ENCODE results near the gene MYBPH.

Gene MYBPH

DNA sequence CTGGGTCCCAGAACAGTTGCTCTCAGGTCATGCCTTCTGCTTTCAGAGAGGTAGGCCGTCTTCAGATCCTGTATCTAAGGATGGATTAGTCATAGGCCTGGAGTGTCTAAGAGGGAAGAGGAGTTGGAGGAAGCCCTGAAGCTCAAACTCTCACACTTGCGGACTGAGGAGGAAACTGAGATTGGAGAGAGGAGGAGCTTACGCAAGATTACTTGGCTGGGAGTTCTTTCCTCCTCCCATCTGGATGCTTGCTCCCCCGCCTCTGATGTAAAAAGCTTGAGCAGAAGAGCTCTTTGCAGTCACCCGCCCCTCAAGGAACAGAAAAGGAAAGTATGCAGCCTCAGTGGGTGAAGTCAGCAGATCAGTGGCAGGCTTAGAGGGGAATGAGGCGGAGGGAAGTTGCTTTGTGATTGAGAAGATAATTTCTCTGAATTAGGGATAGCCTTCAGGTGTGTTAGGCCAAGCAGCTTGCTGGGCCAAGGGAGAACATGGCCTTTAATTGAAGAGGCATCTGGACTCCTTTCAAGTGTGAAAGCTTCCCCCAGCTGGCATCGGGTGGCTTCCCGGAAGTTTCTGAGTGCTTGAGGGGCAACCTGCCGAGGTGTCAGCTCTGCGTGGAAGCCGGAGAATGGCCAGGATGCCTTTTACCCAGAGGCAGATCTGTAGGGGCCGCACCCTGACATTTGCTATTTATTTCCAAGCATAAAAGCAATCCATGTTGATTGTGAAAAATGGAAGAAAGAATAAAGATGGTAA is 41.5 kb downstream of the MYBPH start:
- H3K4me3 Mint-ChIP-seq: no peak overlapping the region
- H3K36me3 Mint-ChIP-seq (ENCODE audit: low read depth): no peaks in the 10 kb centered on the region
- peaks cover 25% of the 10 kb centered on the region for H3K27me3 Mint-ChIP-seq (ENCODE audit: low read depth)
- peaks cover 5% of the 10 kb centered on the region for H3K4me1 Mint-ChIP-seq (ENCODE audit: low read depth)
- H3K9me3 Mint-ChIP-seq: no peaks in the 10 kb centered on the region
- H3K27ac Mint-ChIP-seq: no peak overlapping the region

DNA sequence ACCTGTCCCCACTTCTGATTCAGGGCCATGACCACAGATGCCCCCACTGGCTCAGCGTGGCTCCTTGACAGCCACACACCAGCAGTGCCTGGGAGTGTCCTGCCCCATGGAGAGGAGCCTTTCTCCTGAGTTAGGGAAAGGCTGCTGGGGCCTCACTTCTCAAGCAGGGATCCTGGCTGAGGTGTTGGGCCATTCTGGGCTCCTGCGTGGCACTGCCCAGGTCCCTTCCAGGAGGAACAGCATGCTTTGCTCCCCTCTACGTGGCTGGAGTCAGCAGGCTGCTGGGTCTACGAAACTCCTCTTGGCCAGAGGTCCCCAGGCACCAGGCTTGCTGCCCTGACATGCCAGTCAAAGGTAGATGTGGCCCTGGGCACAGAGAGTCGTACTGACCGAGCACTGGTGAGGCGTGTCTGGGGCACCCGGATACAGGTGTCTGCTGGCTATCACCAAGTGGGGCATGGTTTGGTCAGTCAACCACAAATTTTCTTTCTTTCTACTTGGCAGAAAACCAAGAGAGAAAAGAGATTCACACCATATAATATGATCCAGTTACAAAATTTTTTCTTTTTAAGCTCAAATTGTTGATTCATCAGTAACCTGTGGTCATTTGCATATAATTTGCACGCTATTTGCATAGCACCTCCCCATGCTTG is 44.0 kb downstream of the MYBPH start:
- Mint-ChIP-seq H3K27ac (no peak overlapping the region), H3K27me3 (ENCODE audit: low read depth) (peaks cover 39% of the 10 kb centered on the region), H3K4me1 (ENCODE audit: low read depth) (peaks cover 5% of the 10 kb centered on the region), H3K9me3 (no peaks in the 10 kb centered on the region), H3K4me3 (no peak overlapping the region), H3K36me3 (ENCODE audit: low read depth) (no peaks in the 10 kb centered on the region)

DNA sequence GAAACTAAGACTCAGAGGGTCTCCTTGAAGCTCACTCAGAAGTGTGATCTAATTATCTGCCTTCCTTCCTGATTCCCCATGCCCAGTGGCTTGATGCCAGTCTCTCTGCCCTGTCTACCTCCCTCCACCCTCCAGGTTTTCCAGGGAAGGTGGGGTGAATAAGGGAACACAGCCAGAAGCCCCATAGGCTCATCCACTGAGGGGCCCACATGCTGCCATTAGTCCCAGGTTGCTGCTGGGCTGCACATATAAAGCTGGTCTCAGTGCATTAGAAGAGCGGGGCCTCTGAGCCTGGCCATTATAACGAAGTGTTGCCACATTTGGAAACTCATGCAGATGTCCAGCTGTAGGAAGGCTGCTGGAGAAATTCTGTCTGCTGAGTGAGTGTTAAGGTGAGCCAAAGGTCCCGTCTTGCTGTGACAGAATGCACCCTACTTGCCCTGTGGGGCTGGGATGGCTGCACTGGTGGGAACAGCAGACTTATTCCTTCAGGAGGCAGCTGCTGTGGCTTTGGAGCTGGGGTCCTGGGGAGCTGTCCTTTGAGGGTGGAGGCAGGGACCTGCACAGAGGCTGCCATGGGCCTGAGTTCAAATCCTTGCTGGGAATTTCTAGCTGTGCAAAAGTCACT is 45.2 kb downstream of the MYBPH start:
- Mint-ChIP-seq H3K4me3 (no peak overlapping the region), H3K27me3 (ENCODE audit: low read depth) (peaks cover 44% of the 10 kb centered on the region)

DNA sequence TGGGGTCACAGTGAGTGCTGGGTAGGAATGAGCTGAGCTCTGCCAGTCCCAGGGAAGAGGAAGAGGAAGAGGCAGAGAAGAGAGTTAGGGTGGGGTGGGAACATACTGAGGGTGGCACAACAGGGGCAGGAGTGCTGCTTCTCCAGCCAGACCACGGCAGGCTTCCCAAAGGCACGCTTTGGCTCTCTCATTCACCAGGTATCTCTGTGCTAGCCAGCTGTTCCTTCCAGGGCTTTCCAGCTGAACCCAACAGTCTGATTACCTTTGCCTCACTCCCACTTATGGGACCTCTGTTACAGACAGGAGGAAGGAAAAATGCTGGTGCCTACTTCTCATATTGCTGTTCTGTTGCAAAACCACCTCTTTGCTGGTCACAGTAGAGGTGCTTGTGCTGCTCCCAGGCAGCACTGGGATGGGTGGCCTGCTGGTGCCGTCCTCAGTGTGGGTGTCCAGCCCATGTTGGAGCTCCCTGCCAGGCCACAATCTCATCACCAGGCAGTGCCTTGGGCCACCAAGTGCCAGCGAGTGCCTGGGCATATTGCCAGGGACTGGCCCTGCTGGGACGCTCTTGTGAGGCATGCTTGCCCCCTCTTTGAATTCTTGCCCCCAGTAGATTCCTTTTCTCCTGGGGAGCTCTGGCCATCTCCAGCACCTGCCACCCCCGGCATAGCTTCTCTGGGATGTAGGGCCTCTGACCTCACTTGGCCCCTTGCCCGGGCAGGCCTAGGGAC is 46.0 kb downstream of the MYBPH start:
- Mint-ChIP-seq H3K4me3 (no peak overlapping the region), H3K4me1 (ENCODE audit: low read depth) (no peaks in the 10 kb centered on the region), H3K27ac (no peak overlapping the region), H3K36me3 (ENCODE audit: low read depth) (no peaks in the 10 kb centered on the region), H3K9me3 (no peaks in the 10 kb centered on the region), H3K27me3 (ENCODE audit: low read depth) (peaks cover 52% of the 10 kb centered on the region)

More for the DNA sequence above, 45.2 kb downstream of the MYBPH start:
- Mint-ChIP-seq H3K27ac (no peak overlapping the region), H3K9me3 (no peaks in the 10 kb centered on the region), H3K36me3 (ENCODE audit: low read depth) (no peaks in the 10 kb centered on the region), H3K4me1 (ENCODE audit: low read depth) (no peaks in the 10 kb centered on the region)

DNA sequence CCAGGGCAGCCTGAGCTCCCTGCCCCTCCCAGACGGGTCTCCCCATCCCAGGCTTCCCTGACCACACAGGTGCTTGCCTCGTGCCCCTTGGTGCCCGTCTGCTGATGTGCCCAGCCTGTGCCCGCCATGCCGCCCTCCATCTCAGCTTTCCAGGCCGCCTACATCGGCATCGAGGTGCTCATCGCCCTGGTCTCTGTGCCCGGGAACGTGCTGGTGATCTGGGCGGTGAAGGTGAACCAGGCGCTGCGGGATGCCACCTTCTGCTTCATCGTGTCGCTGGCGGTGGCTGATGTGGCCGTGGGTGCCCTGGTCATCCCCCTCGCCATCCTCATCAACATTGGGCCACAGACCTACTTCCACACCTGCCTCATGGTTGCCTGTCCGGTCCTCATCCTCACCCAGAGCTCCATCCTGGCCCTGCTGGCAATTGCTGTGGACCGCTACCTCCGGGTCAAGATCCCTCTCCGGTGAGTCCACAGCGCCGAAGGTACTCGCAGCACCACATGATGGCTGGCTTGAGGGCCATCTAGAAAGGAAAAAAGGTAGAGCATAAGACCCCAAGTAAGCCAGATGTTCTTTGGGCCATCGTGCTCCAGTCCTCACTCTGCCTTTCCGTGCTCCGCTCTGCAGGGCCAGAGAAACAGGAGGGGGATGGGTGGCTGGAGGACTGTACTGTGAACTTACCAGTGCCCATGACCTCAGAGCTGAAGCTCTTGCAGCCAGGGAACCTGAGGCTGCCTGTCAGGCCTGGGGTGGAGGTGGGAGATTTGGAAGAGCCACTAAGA is 46.7 kb downstream of the MYBPH start:
- Mint-ChIP-seq H3K27me3 (ENCODE audit: low read depth) (peaks cover 56% of the 10 kb centered on the region), H3K36me3 (ENCODE audit: low read depth) (no peaks in the 10 kb centered on the region), H3K9me3 (no peaks in the 10 kb centered on the region), H3K4me1 (ENCODE audit: low read depth) (no peaks in the 10 kb centered on the region), H3K27ac (no peak overlapping the region), H3K4me3 (no peak overlapping the region)

DNA sequence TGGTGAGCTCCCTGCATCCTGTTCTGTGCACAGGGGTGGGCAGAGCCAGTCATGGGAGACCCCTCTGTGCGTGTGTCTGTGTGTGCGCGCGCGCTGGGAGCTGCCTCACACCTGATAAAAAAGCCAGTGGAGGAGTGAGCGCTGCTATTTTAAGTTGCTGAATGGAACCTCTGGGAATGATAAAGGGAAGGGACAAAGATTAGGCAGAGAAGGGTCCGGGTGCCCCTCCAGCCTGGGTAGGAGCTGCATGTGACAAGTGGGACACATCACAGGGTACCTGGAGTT is 47.3 kb downstream of the MYBPH start:
- Mint-ChIP-seq H3K27ac (no peak overlapping the region), H3K4me3 (no peak overlapping the region), H3K27me3 (ENCODE audit: low read depth) (peaks cover 59% of the 10 kb centered on the region), H3K36me3 (ENCODE audit: low read depth) (no peaks in the 10 kb centered on the region), H3K9me3 (no peaks in the 10 kb centered on the region), H3K4me1 (ENCODE audit: low read depth) (no peaks in the 10 kb centered on the region)

DNA sequence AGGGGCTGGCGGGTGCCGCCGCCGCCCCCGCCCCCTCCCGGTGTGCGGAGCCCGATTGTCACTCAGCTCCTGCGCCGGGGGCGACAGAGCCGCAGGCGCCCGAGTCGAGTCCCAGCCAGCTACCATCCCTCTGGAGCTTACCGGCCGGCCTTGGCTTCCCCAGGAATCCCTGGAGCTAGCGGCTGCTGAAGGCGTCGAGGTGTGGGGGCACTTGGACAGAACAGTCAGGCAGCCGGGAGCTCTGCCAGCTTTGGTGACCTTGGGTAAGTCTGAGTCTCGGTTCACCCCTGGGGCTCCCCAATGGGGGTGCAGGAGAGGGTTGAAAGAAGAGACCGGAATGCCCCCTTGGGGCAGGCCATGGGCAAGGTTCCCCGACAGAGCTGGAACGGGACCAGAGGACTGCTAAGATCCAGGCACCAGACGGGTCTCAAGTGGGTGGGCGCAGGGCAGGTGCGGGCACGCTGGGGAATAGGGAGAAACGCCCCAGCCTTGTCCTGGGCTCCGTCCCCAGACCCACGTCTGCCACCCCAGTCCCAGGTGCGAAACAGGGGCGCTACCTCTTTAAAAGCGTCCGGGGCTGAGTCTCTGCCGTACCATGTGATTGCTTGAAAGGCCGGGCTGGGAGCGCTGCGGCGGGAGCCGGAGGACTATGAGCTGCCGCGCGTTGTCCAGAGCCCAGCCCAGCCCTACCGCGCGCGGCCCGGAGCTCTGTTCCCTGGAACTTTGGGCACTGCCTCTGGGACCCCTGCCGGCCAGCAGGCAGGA is 47.8 kb downstream of the MYBPH start, which contains the start of gene ADORA1:
TSS of gene ADORA1 (plus strand) at position 61 of the 765 bp plus-strand sequence. CDS start 1,116 bp downstream, outside the sequence.
- Mint-ChIP-seq H3K27ac (no peak within 1 kb of the TSS), H3K27me3 (ENCODE audit: low read depth) (peaks cover 59% of the 10 kb centered on the region), H3K4me3 (peak within 1 kb of the TSS; percentile 52), H3K36me3 (ENCODE audit: low read depth) (no peaks in the 10 kb centered on the region), H3K9me3 (no peaks in the 10 kb centered on the region), H3K4me1 (ENCODE audit: low read depth) (no peaks in the 10 kb centered on the region)

DNA sequence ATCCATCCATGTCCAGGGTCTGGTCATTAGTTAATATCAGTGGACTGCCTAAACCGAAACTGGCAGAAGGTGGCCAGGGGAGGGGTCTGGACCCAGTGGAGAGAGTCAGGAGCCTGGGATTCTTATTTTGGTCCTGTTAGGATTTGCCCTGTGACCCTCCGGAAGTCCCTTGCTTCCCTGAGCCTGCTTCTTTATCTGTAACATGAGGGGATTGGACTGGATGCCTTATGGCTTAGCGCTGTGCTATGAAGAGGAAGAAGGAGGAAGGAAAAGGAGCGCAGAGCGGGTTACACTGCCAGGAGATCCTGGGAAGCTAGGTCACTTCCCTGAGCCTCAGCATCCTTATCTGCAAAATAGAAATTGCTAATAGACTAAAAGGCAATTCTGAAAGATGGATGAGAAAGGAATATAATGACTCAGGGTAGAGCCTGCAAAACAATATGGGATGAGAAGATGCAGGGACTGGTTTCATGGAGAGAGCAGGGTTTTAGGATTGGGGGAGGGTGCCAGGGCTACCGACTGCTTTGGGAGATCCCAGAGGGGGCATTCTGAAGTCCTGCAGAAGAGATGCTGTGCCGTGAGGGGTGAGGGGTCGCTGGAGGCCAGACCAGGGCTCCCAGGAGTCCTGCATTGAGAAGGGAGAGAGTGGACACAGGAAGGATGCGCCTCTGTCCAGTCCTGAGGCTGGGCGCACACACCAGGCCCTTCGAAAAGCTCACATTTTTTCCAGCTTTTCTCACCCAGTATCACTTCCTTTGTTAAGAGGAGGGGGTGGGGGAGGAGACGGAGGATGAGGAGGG is 48.6 kb downstream of the MYBPH start:
- no peak overlapping the region for H3K27ac Mint-ChIP-seq
- peak overlapping the region; percentile 52 for H3K4me3 Mint-ChIP-seq

DNA sequence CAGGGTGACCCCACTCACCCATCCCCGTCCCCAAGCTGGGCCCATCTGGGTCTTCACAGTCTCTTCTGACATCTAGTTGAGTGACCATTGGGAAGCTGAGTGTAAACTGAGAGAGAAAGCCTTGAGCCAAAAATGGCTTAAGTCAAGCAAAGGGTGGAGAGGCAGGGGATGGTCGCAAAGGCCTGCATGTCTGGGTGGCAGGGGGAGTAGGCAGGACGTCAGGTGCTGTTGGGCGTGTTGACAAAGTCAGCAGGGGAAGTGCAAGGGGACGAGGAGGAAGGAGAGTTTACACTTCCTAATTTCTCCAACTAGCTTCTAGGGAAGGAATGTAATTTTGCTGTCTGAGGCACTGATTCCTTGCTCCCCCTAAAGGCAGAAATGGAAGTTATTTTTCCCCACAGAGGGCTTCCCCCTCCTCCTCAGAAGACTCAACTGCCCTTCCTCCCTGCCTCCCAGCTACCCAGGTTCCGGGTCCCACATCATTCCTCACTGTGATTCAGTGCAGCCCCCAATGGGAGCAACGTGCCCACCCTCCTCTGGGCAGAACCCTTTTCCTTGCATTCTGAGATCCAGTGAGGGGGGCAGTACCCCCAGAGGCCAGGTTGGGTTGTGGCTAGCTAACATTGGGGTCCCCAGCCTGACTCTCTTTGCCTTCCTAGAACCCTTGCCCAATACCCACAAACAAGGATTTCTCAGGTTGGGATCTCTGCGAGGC is 49.3 kb downstream of the MYBPH start:
- Mint-ChIP-seq H3K27me3 (ENCODE audit: low read depth) (peaks cover 66% of the 10 kb centered on the region), H3K4me3 (no peak overlapping the region), H3K27ac (no peak overlapping the region), H3K36me3 (ENCODE audit: low read depth) (no peaks in the 10 kb centered on the region), H3K9me3 (no peaks in the 10 kb centered on the region), H3K4me1 (ENCODE audit: low read depth) (peaks cover 4% of the 10 kb centered on the region)

More for the DNA sequence above, 48.6 kb downstream of the MYBPH start:
- peaks cover 59% of the 10 kb centered on the region for H3K27me3 Mint-ChIP-seq (ENCODE audit: low read depth)
- no peaks in the 10 kb centered on the region for H3K36me3 Mint-ChIP-seq (ENCODE audit: low read depth)
- no peaks in the 10 kb centered on the region for H3K9me3 Mint-ChIP-seq
- H3K4me1 Mint-ChIP-seq (ENCODE audit: low read depth): no peaks in the 10 kb centered on the region

DNA sequence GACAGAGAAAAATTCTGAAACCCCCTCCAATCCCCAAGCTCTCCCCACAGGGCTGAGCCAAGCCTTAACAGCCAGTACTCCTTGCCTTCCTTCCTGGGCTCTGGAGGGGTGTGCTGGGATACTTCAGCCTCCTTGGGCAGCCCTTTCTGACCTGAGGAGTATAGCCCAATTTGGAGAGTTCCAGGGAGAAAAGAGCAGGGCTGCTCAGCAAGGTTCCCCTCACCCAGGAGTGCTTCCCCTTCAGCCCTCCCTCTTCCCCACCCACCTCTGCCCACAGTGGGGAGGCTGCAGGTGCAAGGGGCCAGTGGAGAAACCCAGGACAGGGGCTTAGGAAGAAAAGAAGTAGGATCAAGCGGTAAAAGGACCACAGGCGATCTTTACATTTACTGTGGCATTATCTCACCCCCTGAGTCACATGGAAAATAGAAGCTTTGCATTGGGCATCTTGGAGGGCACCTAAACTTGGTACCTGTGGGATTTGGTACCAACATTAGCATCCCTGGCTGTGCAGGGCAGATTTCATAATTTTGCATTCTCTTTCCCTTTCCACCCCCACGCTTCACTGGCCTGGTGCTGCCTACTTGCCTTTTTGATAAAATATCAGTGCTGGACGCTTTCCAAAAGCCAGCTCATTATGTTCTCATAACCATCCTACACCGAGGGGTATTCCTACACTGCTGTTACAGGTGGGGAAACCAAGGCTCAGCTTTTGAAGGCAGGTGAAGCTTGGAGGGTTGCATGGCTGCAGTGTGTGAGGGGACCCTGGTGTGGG is 50.9 kb downstream of the MYBPH start:
- Mint-ChIP-seq H3K4me1 (ENCODE audit: low read depth) (peaks cover 4% of the 10 kb centered on the region), H3K4me3 (no peak overlapping the region), H3K36me3 (ENCODE audit: low read depth) (no peaks in the 10 kb centered on the region), H3K27me3 (ENCODE audit: low read depth) (peaks cover 66% of the 10 kb centered on the region), H3K27ac (no peak overlapping the region), H3K9me3 (no peaks in the 10 kb centered on the region)

DNA sequence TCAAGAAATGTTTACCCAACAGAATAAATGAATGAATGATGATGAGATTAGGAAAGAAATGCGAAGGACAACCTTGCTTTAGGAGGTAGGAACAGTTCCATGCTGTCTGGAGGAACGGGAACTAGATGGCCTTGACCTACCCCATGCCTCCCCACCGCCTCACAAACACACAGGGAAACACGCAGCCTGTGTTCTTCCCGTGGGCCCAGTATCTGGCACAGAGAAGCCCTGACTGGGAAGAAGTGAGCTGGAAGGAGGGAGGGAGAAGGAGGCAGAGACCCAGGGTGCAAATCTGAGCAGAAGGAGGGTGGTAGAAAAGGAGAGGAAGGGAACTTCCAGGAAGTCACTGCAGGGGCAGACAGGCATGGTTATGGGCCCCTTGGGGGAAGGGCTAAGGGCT is 51.6 kb downstream of the MYBPH start:
- H3K4me3 Mint-ChIP-seq: no peak overlapping the region
- H3K9me3 Mint-ChIP-seq: no peaks in the 10 kb centered on the region
- H3K27me3 Mint-ChIP-seq (ENCODE audit: low read depth): peaks cover 59% of the 10 kb centered on the region
- H3K27ac Mint-ChIP-seq: no peak overlapping the region
- H3K4me1 Mint-ChIP-seq (ENCODE audit: low read depth): peaks cover 4% of the 10 kb centered on the region
- no peaks in the 10 kb centered on the region for H3K36me3 Mint-ChIP-seq (ENCODE audit: low read depth)

DNA sequence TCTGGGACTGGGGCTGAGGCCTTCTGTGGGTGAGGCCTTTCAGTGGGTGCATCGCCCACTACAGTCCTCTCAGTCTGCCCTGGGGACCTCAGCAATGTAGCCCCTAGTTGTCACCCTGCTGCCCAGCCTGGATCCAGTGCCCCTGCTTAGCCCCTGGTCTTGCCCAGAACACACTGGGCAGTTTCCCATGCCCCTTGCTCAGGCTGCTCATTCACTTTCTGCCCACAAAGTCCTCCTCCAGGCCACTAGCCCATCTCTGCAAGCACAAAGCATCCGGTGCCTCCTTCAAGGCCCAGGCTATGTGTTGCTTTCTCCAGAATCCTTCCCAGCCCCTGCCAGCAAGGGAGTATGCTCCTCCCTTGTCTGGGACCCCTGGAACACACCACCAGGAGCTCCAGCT is 53.5 kb downstream of the MYBPH start:
- H3K36me3 Mint-ChIP-seq (ENCODE audit: low read depth): no peaks in the 10 kb centered on the region
- H3K27me3 Mint-ChIP-seq (ENCODE audit: low read depth): peaks cover 58% of the 10 kb centered on the region
- no peak overlapping the region for H3K4me3 Mint-ChIP-seq
- peaks cover 4% of the 10 kb centered on the region for H3K4me1 Mint-ChIP-seq (ENCODE audit: low read depth)
- no peak overlapping the region for H3K27ac Mint-ChIP-seq
- no peaks in the 10 kb centered on the region for H3K9me3 Mint-ChIP-seq

Data from T-helper 1 cell treated with Interleukin-12 subunit alpha and Interleukin-12 subunit beta and Interleukin-4 antibody, amounts not matched to agents 30 μg/mL and 1 μg/mL, for 36 hours (primary cell).